CD4-positive, CD25-positive, alpha-beta regulatory T cell (primary cell): ENCODE data around the gene SSR1. TPM values are rescaled to one million over a fixed set of nuclear protein-coding genes. Genes with fewer than 3 reads are reported as not detected.

Experiments
- ATAC-seq, 2 donors: fragments of 150-1000 bp; cut with Tn5 transposase; one replicate each; pipeline ENCODE4 v1.10.0; 2021; ENCODE audit warnings: low read depth in 2 of 2, moderate number of reproducible peaks in 2 of 2, moderate library complexity in 1 of 2
- DNase-seq, 3 donors: peaks; one replicate each; pipeline versions ENCODE4 v3.0.0 to v3.0.0-alpha.2; 2012 to 2022; ENCODE audit warnings: mixed read lengths in 1 of 3
- H3K27ac ChIP-seq: one replicate; pipeline ENCODE4 v1.7.0; 2013; ENCODE audit warnings: mild to moderate bottlenecking, low read length; ENCODE audit not compliant: insufficient read depth, poor library complexity, severe bottlenecking
- H3K27me3 ChIP-seq: one replicate; pipeline ENCODE4 v1.7.0; 2013; ENCODE audit warnings: low read length; ENCODE audit not compliant: control insufficient read depth, insufficient read depth
- H3K36me3 ChIP-seq: one replicate; pipeline ENCODE4 v1.7.0; 2013; ENCODE audit warnings: mild to moderate bottlenecking, low read length, moderate library complexity; ENCODE audit not compliant: control insufficient read depth, insufficient read depth
- H3K4me1 ChIP-seq: 2 replicates; pipeline ENCODE4 v1.7.0; 2013; ENCODE audit warnings: mild to moderate bottlenecking, low read length; ENCODE audit not compliant: insufficient read depth, control insufficient read depth, poor library complexity, severe bottlenecking
- H3K4me3 ChIP-seq: one replicate; pipeline ENCODE4 v1.7.0; 2013; ENCODE audit warnings: low read depth, mild to moderate bottlenecking, low read length, moderate library complexity
- H3K9me3 ChIP-seq, 2 experiments: 1 replicate in 1 of 2; 2 replicates in 1 of 2; pipeline ENCODE4 v1.7.0; 2013; ENCODE audit warnings: low read length in 2 of 2, mild to moderate bottlenecking in 1 of 2, moderate library complexity in 1 of 2; ENCODE audit not compliant: control insufficient read depth in 2 of 2
- H3K27ac Mint-ChIP-seq, 3 donors: one replicate each; pipeline ENCODE4 v1.8.0; 2020 to 2022; ENCODE audit warnings: mild to moderate bottlenecking in 3 of 3, mixed read lengths in 3 of 3, moderate library complexity in 2 of 3
- H3K27me3 Mint-ChIP-seq: one replicate; pipeline ENCODE4 v1.8.0; 2022; ENCODE audit warnings: mild to moderate bottlenecking, mixed read lengths
- H3K36me3 Mint-ChIP-seq: one replicate; pipeline ENCODE4 v1.8.0; 2020; ENCODE audit warnings: mixed read lengths
- H3K4me1 Mint-ChIP-seq, 4 donors: one replicate each; pipeline ENCODE4 v1.8.0; 2020 to 2022; ENCODE audit warnings: mixed read lengths in 4 of 4, mild to moderate bottlenecking in 1 of 4
- H3K4me3 Mint-ChIP-seq, 4 donors: one replicate each; pipeline ENCODE4 v1.8.0; 2020 to 2022; ENCODE audit warnings: mild to moderate bottlenecking in 4 of 4, mixed read lengths in 4 of 4, moderate library complexity in 3 of 4
- H3K9me3 Mint-ChIP-seq, 7 donors: one replicate each; pipeline ENCODE4 v1.8.0; 2020 to 2022; ENCODE audit warnings: mixed read lengths in 7 of 7, mild to moderate bottlenecking in 3 of 7, moderate library complexity in 2 of 7
- polyA plus RNA-seq, 4 donors: library from polyadenylated mRNA; unstranded; fragments of 300-500 nt; fragmentation: Illumina TruSeq; gene quantifications; one replicate each; pipeline ENCODE4 v1.2.3, GENCODE V29; 2021
- total RNA-seq: library from RNA; stranded (reverse); gene quantifications from one replicate; pipeline ENCODE4 v1.2.3, GENCODE V29; 2022

Gene SSR1
- total and polyA plus RNA-seq, 5 donors from 2014 or later = 81.0 to 207 (median 164) TPM

DNA sequence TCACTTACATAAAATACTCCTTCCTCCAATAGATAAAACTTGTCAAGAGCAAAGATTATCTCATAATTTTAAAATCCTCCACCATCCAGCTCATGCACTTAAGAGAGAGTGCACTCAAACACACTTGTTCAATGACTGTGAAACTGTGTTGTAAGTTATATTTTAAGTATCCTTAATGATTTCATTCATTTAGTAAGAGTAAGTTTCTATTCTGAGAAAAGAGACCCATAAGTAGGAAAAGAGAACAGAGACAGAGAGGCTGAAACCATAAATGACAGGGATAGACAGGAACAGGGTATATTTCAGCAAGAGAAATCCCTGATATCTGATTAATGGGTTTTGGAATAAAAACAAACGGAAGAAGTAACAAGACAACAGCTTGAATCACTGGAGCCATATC lies 8.2 kb downstream of the SSR1 start:
- Histone ChIP-seq H3K27ac (no peak overlapping the region), H3K36me3 (peaks cover 90% of the 10 kb centered on the region), H3K27me3 (no peaks in the 10 kb centered on the region), H3K9me3 (no peaks in the 10 kb centered on the region), H3K4me3 (no peak overlapping the region), H3K4me1 (peaks cover 16% of the 10 kb centered on the region)
- no peak for DNase-seq
- H3K36me3 Mint-ChIP-seq = peaks cover 59% of the 10 kb centered on the region
- peaks cover 0 to 1% (median 0%) of the 10 kb centered on the region in 7 donors for H3K9me3 Mint-ChIP-seq
- peak overlapping the region in 1 of 3 donors; percentile 12 for H3K27ac Mint-ChIP-seq
- H3K4me1 Mint-ChIP-seq = peaks cover 27 to 59% (median 46%) of the 10 kb centered on the region in 4 donors
- ATAC-seq = no peak
- H3K27me3 Mint-ChIP-seq = no peaks in the 10 kb centered on the region
- H3K4me3 Mint-ChIP-seq = peak overlapping the region in 1 of 4 donors; percentile 47

DNA sequence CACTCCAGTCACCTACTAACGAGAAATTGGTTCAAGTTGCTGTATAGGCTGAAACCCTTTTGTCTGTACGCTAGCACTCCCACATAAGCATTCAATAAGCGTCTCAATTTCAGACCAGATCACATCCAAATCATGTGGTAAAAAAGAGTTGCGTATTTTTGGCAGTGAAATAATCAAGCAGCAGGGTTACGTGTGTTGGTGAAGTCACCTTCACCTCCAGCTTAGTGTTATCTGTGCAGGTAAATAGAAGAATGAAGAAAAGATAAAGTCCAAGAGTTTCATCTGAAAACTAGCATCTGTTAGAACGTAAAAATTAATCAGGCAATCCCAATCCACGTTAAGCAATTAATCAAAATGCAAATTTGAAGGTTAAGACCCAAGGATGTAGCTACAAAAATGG lies 11.3 kb downstream of the SSR1 start:
- Histone ChIP-seq H3K27me3 (no peaks in the 10 kb centered on the region), H3K4me1 (no peaks in the 10 kb centered on the region), H3K9me3 (no peaks in the 10 kb centered on the region), H3K27ac (no peak overlapping the region), H3K36me3 (peaks cover 91% of the 10 kb centered on the region), H3K4me3 (no peak overlapping the region)
- Mint-ChIP-seq H3K9me3 (peaks cover 0 to 1% (median 0%) of the 10 kb centered on the region in 7 donors), H3K4me3 (no peak overlapping the region), H3K27ac (peak overlapping the region in 2 of 3 donors; percentile 22 to 36), H3K4me1 (peaks cover 30 to 40% (median 35%) of the 10 kb centered on the region in 4 donors), H3K36me3 (peaks cover 54% of the 10 kb centered on the region), H3K27me3 (no peaks in the 10 kb centered on the region)
- ATAC-seq (no peak), DNase-seq (no peak)

DNA sequence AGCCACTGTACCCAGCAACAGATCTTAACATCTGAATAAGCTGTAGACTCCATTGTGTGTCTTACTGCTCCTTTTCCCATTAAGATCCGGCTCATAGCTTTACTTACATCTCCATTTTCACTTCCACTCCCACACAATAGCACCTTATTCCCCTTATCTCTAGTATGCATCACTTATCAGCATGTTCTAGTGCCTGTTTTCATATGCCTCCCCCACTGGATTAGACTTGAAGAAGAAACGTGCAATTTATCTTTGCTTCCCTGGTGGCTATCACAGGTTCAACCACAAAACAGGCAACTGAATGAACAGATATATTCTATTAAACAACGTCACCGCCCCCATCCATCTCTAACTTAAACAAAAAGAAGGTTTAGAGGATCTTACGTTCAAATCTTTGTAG lies 12.1 kb downstream of the SSR1 start:
- Mint-ChIP-seq H3K27me3 (no peaks in the 10 kb centered on the region), H3K9me3 (peaks cover 0 to 1% (median 0%) of the 10 kb centered on the region in 7 donors), H3K27ac (peak overlapping the region in 1 of 3 donors; percentile 36), H3K4me3 (peak overlapping the region in 1 of 4 donors; percentile 51), H3K4me1 (peaks cover 32 to 44% (median 35%) of the 10 kb centered on the region in 4 donors), H3K36me3 (peaks cover 55% of the 10 kb centered on the region)
- H3K27me3 ChIP-seq = no peaks in the 10 kb centered on the region
- no peak for ATAC-seq
- no peaks in the 10 kb centered on the region for H3K9me3 ChIP-seq
- peaks cover 96% of the 10 kb centered on the region for H3K36me3 ChIP-seq
- H3K4me3 ChIP-seq = no peak overlapping the region
- H3K27ac ChIP-seq = no peak overlapping the region
- no peaks in the 10 kb centered on the region for H3K4me1 ChIP-seq
- DNase-seq = no peak

DNA sequence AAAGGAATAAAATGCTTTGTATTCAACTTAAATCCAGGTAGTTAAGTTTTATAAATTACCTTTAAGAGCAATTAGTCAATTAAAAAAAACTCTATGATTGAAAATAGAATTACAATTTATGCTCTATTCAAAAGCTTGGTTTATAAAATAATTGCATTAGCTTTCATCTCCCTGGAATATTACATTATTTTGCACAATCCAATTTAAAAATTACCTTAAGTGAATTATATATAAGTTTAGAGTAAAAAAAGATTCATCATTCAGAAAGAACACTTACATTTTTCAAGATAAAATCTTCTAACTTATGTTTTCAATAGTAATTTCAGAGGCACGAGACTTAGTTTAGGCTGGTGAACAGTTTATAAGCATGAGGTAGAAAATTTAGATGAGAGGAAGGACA lies 14.9 kb downstream of the SSR1 start:
- ATAC-seq (no peak), DNase-seq (no peak)
- no peak overlapping the region for H3K4me3 Mint-ChIP-seq
- Histone ChIP-seq H3K27me3 (no peaks in the 10 kb centered on the region), H3K4me1 (no peaks in the 10 kb centered on the region), H3K36me3 (peaks cover 93% of the 10 kb centered on the region), H3K27ac (no peak overlapping the region), H3K9me3 (no peaks in the 10 kb centered on the region), H3K4me3 (no peak overlapping the region)
- peaks cover 18 to 32% (median 22%) of the 10 kb centered on the region in 4 donors for H3K4me1 Mint-ChIP-seq
- no peak overlapping the region for H3K27ac Mint-ChIP-seq
- H3K36me3 Mint-ChIP-seq = peaks cover 46% of the 10 kb centered on the region
- peaks cover 0 to 1% (median 0%) of the 10 kb centered on the region in 7 donors for H3K9me3 Mint-ChIP-seq
- H3K27me3 Mint-ChIP-seq = no peaks in the 10 kb centered on the region

DNA sequence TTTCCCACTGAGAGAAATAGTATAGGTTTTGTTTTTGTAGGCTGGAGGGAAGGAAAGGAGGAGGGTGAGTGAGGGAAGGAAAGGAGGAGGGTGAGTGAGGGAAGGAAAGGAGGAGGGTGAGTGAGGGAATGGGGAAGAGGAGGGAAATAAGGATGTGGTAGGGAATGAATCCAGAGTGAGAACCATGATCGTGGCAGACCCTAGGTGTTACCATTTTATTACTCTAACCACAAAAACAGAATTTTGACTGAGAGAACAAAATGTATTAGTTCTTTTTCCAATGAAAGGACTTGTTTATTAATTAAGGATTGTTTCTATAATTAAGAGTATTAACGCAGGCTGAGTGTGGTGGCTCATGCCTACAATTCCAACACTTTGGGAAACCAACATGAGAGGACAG lies 16.4 kb downstream of the SSR1 start:
- Histone ChIP-seq H3K9me3 (no peaks in the 10 kb centered on the region), H3K4me1 (no peaks in the 10 kb centered on the region), H3K4me3 (no peak overlapping the region), H3K27me3 (no peaks in the 10 kb centered on the region), H3K36me3 (peaks cover 93% of the 10 kb centered on the region), H3K27ac (no peak overlapping the region)
- H3K9me3 Mint-ChIP-seq = peaks cover 0 to 1% (median 0%) of the 10 kb centered on the region in 7 donors
- H3K27ac Mint-ChIP-seq = no peak overlapping the region
- DNase-seq (no peak), ATAC-seq (no peak)
- peaks cover 46% of the 10 kb centered on the region for H3K36me3 Mint-ChIP-seq
- H3K4me1 Mint-ChIP-seq = peaks cover 18 to 32% (median 20%) of the 10 kb centered on the region in 4 donors
- no peak overlapping the region for H3K4me3 Mint-ChIP-seq
- H3K27me3 Mint-ChIP-seq = no peaks in the 10 kb centered on the region

DNA sequence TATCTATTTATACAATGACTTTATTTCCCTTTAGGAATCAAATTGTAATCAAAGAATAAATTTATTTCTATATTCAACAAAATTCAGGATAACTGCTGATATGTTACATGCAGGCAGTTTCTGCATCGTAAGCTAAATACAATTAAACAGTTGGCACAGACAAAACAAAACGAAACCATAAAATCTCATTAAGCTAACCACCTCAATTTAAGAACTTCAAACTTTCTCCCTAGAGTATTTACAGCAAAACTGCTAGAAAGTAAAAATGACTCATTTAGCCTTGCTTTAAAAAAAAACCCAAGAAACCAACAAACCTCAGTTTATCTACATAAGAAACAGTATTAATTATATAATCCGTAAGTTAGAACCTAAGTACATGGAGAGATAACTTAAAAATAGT lies 17.1 kb downstream of the SSR1 start:
- no peak overlapping the region for H3K4me3 Mint-ChIP-seq
- H3K36me3 Mint-ChIP-seq = peaks cover 39% of the 10 kb centered on the region
- Histone ChIP-seq H3K36me3 (peaks cover 93% of the 10 kb centered on the region), H3K4me1 (no peaks in the 10 kb centered on the region), H3K4me3 (no peak overlapping the region), H3K9me3 (no peaks in the 10 kb centered on the region), H3K27me3 (no peaks in the 10 kb centered on the region), H3K27ac (peak overlapping the region; percentile 19)
- ATAC-seq = no peak
- no peaks in the 10 kb centered on the region for H3K9me3 Mint-ChIP-seq
- H3K27ac Mint-ChIP-seq = no peak overlapping the region
- H3K27me3 Mint-ChIP-seq = no peaks in the 10 kb centered on the region
- no peak for DNase-seq
- peaks cover 12 to 32% (median 15%) of the 10 kb centered on the region in 4 donors for H3K4me1 Mint-ChIP-seq

DNA sequence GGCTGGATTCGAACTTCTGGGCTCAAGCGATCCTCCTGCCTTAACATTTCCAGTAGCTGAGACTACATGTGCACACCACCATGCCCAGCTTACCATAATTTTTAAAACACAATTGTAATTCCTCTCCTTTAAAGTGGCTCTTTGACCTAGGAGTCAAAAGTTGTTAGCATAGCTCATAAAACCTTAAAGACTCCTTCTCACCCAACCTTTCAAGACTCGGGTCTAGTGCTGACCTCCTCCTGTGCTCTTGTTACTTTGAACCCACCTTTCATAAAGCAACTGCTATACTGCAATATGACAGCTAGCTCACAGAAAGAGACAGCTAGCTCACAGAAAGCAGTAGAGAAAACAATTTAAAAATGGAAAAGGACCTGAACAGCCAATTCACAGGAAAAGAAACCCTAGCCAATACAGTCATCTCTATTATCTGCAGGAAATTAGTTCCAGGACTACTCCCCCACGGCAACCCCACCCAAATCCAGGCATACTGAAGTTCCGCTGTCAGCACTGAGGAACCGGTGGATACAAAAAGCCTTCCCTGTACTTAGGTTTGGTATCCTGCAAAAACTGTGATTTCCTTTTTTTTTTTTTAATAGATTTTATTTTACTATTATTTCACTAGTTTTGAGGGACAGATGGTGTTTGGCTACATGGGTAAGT lies 20.3 kb downstream of the SSR1 start:
- no peak overlapping the region for H3K27ac Mint-ChIP-seq
- H3K27ac ChIP-seq = no peak overlapping the region
- no peaks in the 10 kb centered on the region for H3K9me3 ChIP-seq
- H3K4me3 Mint-ChIP-seq = no peak overlapping the region
- H3K27me3 Mint-ChIP-seq = no peaks in the 10 kb centered on the region
- ATAC-seq = no peak
- no peaks in the 10 kb centered on the region for H3K4me1 ChIP-seq
- H3K36me3 Mint-ChIP-seq = peaks cover 36% of the 10 kb centered on the region
- H3K9me3 Mint-ChIP-seq = no peaks in the 10 kb centered on the region
- no peak overlapping the region for H3K4me3 ChIP-seq
- peaks cover 0 to 9% (median 7%) of the 10 kb centered on the region in 4 donors for H3K4me1 Mint-ChIP-seq
- no peaks in the 10 kb centered on the region for H3K27me3 ChIP-seq
- H3K36me3 ChIP-seq = peaks cover 90% of the 10 kb centered on the region
- DNase-seq = no peak

DNA sequence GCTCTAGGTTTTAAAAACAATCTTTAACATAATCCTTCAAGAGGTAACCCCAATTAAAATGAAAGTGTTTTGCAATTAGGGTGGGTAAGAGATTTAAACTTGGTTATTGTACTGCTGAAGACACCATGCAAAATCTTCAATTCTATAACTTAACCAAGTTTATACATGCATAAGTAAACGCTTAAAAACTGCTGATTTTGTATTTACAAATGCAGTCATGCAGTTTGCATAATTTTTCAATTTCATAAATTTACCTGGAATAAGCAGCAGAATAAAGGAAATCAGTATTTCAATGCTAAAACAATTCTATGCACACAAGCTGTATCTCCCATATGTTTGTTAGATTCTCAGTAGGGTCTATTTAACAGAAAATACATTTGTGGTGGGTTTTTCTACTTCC lies 22.9 kb downstream of the SSR1 start:
- Mint-ChIP-seq H3K4me3 (no peak overlapping the region), H3K36me3 (peaks cover 46% of the 10 kb centered on the region), H3K4me1 (peaks cover 0 to 6% (median 3%) of the 10 kb centered on the region in 4 donors), H3K27ac (peak overlapping the region in 1 of 3 donors; percentile 68), H3K27me3 (no peaks in the 10 kb centered on the region), H3K9me3 (no peaks in the 10 kb centered on the region)
- DNase-seq = no peak
- no peaks in the 10 kb centered on the region for H3K27me3 ChIP-seq
- H3K9me3 ChIP-seq = no peaks in the 10 kb centered on the region
- no peak overlapping the region for H3K27ac ChIP-seq
- ATAC-seq = no peak
- no peak overlapping the region for H3K4me3 ChIP-seq
- no peaks in the 10 kb centered on the region for H3K4me1 ChIP-seq
- H3K36me3 ChIP-seq = peaks cover 80% of the 10 kb centered on the region
